Mucosa of stomach (tissue), 1 donor: ENCODE data around the gene TMEM178B.
"Not testable (repeated sequence)": the region's sequence is repeated elsewhere in the genome, so short reads cannot be mapped to it uniquely, and the experiment has no call there.

Experiments used
- H3K27me3 ChIP-seq: one replicate; pipeline ENCODE4 v1.7.0; 2013; ENCODE audit warnings: mild to moderate bottlenecking, low read length; ENCODE audit not compliant: control insufficient read depth, insufficient read depth
- H3K36me3 ChIP-seq: one replicate; pipeline ENCODE4 v1.7.0; 2013; ENCODE audit warnings: low read length; ENCODE audit not compliant: control insufficient read depth, insufficient read depth
- H3K4me1 ChIP-seq: one replicate; pipeline ENCODE4 v1.7.0; 2013; ENCODE audit warnings: mild to moderate bottlenecking, low read length; ENCODE audit not compliant: control insufficient read depth, insufficient read depth
- H3K4me3 ChIP-seq: one replicate; pipeline ENCODE4 v1.7.0; 2013; ENCODE audit warnings: low read length
- H3K9ac ChIP-seq: one replicate; pipeline ENCODE4 v1.7.0; 2013; ENCODE audit warnings: mild to moderate bottlenecking, low read length, moderate library complexity
- H3K9me3 ChIP-seq: one replicate; pipeline ENCODE4 v1.7.0; 2013; ENCODE audit warnings: mild to moderate bottlenecking, low read length, moderate library complexity; ENCODE audit not compliant: control insufficient read depth
- donor health status: Pancreatic carcinoma.

The TMEM178B gene

GRCh38 chr7:141177120-141177519 is 103.3 kb downstream of the TMEM178B start:
- H3K9me3 ChIP-seq, H3K4me3 ChIP-seq, H3K9ac ChIP-seq, H3K4me1 ChIP-seq, H3K36me3 ChIP-seq, H3K27me3 ChIP-seq: not testable (repeated sequence)

DNA sequence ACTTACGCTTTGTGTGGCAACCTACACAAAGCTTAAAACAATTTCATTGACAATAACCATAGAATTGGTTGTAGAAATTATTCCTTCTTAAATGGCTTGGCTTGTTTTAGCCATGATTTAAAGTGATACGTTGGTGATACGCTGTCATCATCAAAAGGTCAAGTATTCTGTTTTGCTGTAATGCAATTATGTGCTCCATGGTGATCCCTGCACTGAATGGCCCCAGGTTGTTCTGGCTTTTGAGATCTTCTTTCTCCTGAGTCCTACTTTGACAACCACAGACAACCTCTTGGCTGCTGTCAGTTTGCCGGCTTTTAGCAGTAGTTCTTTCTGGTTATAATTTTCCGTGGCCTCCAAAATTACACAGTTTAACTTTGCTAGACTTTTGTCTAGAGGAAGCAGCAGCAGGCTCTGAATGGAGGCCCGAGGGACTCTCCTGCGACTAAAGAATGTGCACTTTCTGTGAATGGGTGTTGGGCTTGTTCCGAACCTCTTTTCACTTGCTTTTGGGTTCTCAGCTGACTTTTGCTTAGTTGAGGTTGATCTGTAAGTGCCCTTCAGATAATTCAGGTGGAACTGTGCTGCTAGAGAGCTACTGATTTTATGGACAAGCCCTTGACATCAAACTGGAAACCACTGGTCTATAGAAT is 104.7 kb downstream of the TMEM178B start:
- Histone ChIP-seq H3K27me3 (no peaks in the 10 kb centered on the region), H3K36me3 (no peaks in the 10 kb centered on the region), H3K9ac (no peak overlapping the region), H3K9me3 (no peaks in the 10 kb centered on the region), H3K4me1 (no peaks in the 10 kb centered on the region), H3K4me3 (no peak overlapping the region)

GRCh38 chr7:141181812-141182211 is 107.9 kb downstream of the TMEM178B start:
- Histone ChIP-seq H3K4me1 (no peaks in the 10 kb centered on the region), H3K36me3 (no peaks in the 10 kb centered on the region), H3K9ac (no peak overlapping the region), H3K27me3 (no peaks in the 10 kb centered on the region), H3K9me3 (no peaks in the 10 kb centered on the region), H3K4me3 (no peak overlapping the region)

DNA sequence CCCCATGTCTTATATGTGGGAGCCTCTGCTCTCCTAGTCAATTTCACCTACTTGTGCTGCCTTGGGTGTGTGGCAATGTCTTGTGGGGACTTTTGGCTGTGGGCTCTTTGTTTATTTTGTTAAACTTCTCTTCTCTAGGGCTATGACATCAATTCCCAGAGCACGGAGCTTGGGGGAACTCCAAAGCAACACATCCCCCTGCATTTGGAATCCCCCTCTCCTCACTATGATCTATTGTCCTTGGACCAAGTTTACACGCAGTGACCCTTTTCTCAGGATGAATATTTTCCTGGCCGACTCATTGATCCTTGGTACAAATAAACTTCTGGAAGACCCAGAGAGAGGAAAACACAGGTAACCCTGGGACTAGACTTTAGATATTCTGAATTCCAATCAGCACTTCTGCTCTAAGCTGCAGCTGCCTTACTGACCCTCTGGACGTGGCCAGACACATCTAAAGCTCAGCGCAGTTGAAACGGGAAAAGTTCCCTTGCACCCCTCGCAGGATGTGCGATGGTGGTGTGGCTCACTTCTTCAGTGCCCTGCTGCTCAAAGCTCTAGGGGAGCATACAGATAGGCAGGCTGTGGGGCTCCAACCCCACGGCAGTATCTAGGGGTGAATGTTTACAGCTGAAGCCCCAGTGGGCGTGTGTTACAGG is 110.8 kb downstream of the TMEM178B start:
- Histone ChIP-seq H3K4me3 (no peak overlapping the region), H3K4me1 (no peaks in the 10 kb centered on the region), H3K9ac (no peak overlapping the region), H3K36me3 (no peaks in the 10 kb centered on the region), H3K9me3 (no peaks in the 10 kb centered on the region), H3K27me3 (no peaks in the 10 kb centered on the region)

DNA sequence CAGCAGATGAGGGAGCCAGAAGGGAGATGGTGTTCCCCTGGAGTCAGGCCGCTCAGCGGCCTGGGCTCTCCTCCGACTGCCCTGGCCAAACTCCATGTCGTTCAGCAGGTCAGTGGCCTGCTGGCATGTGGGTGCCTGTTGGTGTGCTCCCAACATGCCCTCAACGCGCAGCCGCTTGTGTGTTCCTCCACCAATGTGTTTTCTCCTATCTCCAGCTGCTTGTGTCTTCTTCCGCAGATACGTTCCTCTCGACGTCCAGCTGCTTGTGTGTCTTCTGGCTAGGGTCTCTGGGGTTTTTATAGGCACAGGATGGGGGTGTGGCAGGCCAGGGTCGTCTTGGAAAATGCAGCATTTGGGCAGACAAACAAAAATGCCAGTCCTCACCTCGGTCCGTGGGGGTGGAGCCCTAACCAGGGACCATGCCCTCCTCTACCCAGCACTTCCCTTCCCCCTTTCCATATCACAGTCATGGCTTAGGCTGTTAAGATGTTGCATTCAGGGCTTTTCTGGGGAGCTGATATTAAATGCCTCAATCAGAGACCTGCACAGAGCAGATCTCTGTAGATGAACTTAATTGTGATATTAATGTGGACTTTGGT is 111.6 kb downstream of the TMEM178B start:
- H3K4me1 ChIP-seq = no peaks in the 10 kb centered on the region
- no peak overlapping the region for H3K4me3 ChIP-seq
- H3K9me3 ChIP-seq = no peaks in the 10 kb centered on the region
- no peak overlapping the region for H3K9ac ChIP-seq
- H3K27me3 ChIP-seq = no peaks in the 10 kb centered on the region
- H3K36me3 ChIP-seq = no peaks in the 10 kb centered on the region

GRCh38 chr7:141189231-141189630 is 115.4 kb downstream of the TMEM178B start:
- no peak overlapping the region for H3K4me3 ChIP-seq

DNA sequence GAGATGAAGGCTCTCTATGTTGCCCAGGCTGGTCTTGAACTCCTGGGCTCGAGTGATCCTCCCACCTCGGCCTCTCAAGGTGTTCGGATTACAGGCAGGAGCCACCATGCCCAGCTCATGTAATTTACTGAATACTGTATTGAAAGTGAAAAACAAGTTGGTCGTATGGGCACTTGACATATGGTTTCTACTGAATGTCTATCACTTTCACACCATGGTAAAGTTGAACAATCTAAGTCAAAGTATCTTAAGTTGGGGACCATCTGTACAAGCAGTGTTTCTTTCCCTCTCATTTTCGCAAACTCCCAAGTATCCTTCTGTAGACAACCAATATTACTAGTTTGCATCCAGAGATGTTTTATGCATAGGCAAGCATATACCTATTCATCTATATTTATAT is 116.6 kb downstream of the TMEM178B start:
- Histone ChIP-seq H3K9ac (no peak overlapping the region), H3K27me3 (no peaks in the 10 kb centered on the region), H3K4me1 (no peaks in the 10 kb centered on the region), H3K36me3 (no peaks in the 10 kb centered on the region), H3K4me3 (no peak overlapping the region), H3K9me3 (no peaks in the 10 kb centered on the region)

More at GRCh38 chr7:141189231-141189630, 115.4 kb downstream of the TMEM178B start:
- H3K27me3 ChIP-seq = no peaks in the 10 kb centered on the region
- H3K9me3 ChIP-seq = no peaks in the 10 kb centered on the region
- no peaks in the 10 kb centered on the region for H3K4me1 ChIP-seq
- no peaks in the 10 kb centered on the region for H3K36me3 ChIP-seq
- no peak overlapping the region for H3K9ac ChIP-seq

DNA sequence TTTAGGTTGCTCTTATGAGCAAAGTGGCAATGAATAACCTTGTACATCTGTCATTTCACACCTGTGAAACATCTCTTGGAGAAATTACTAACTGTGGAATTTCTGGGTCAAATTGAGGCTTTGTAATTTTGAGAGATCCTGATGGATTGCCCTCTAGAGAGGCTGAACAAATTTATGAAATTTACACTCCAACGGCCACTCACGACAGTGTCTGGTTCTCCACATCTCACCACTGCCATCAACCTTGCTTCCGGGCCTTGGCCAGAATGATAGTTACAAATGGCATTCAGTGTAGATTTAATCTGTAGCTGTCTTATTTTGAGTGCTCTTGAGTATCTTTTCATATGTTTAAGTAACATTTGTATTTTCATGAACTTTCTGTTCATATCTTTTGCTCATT is 117.4 kb downstream of the TMEM178B start:
- Histone ChIP-seq H3K9ac (no peak overlapping the region), H3K27me3 (no peaks in the 10 kb centered on the region), H3K4me1 (no peaks in the 10 kb centered on the region), H3K36me3 (no peaks in the 10 kb centered on the region), H3K9me3 (no peaks in the 10 kb centered on the region), H3K4me3 (no peak overlapping the region)

GRCh38 chr7:141193066-141193465 is 119.2 kb downstream of the TMEM178B start:
- H3K4me1 ChIP-seq = no peaks in the 10 kb centered on the region
- H3K9ac ChIP-seq = no peak overlapping the region
- no peak overlapping the region for H3K4me3 ChIP-seq
- H3K27me3 ChIP-seq = no peaks in the 10 kb centered on the region
- no peaks in the 10 kb centered on the region for H3K36me3 ChIP-seq
- no peaks in the 10 kb centered on the region for H3K9me3 ChIP-seq

- H3K9me3 ChIP-seq, H3K4me1 ChIP-seq, H3K9ac ChIP-seq, H3K36me3 ChIP-seq, H3K27me3 ChIP-seq, H3K4me3 ChIP-seq: not testable (repeated sequence)
Observed at GRCh38 chr7:141195722-141196121, 121.9 kb downstream of the TMEM178B start.

DNA sequence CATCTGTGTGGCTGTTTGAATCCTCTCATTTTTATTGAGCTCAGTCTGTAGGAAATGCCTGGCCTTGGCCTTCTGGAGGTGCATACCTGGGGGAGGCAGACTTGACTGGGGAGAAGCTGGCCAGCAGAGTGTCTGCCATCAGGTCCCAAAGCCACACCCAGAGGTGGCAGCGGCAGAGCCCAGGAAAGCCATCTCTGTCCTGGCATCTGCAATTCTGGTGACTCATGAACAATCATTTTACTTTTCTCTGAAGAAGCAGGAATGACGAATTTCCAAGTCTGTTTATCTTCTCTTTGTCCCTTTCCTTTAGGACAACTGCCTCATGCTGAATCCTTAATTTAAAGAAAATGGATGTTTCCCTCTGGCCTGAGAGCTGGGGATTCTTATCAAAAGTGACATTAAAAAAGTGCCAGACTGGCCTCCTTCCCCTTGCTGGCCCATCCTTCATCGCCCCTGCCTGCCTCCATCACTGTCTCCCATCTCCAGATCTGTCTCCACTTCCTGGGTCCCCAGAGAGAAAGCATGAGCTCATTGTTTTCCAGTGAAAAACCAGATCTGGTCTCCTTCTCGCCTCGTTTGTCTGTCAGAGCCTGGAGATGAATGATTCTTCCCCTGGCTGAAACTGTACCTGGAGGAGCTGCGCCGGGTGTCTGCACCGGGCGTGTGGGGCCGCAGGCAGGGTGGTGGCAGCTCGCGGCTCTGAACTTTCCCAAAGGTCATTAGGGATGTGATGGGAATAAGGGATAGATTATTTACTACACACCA is 124.5 kb downstream of the TMEM178B start:
- Histone ChIP-seq H3K36me3 (no peaks in the 10 kb centered on the region), H3K4me1 (no peaks in the 10 kb centered on the region), H3K4me3 (no peak overlapping the region), H3K9me3 (no peaks in the 10 kb centered on the region), H3K9ac (no peak overlapping the region), H3K27me3 (no peaks in the 10 kb centered on the region)
